Heart right ventricle (tissue), 16 donors: ENCODE results near the gene HMBS. TPM values are rescaled to one million over a fixed set of nuclear protein-coding genes. Genes with fewer than 3 reads are reported as not detected.

Experiments used
- ATAC-seq, 8 donors: fragments of 200-7000 bp; cut with Tn5 transposase; one replicate each; pipeline ENCODE4 v1.9.1; 2020; ENCODE audit warnings: mild to moderate bottlenecking in 8 of 8, moderate library complexity in 8 of 8, moderate number of reproducible peaks in 1 of 8
- DNase-seq, 2 donors: peaks; one replicate each; pipeline ENCODE4 v3.0.0-alpha.2; 2020
- H3K27ac ChIP-seq, 10 donors: fragments of 200-600 bp; sonication (generic) in 2 of 10; one replicate each; pipeline versions ENCODE4 v1.5.0 to v1.8.0; 2020 to 2022; ENCODE audit warnings: mild to moderate bottlenecking in 3 of 10
- H3K27me3 ChIP-seq, 7 donors: fragments of 200-600 bp; one replicate each; pipeline ENCODE4 v1.8.0; 2021 to 2022; ENCODE audit warnings: mild to moderate bottlenecking in 2 of 7
- H3K36me3 ChIP-seq, 9 donors: fragments of 200-600 bp; sonication (generic) in 1 of 9; one replicate each; pipeline versions ENCODE4 v1.5.0 to v1.8.0; 2020 to 2022; ENCODE audit warnings: mild to moderate bottlenecking in 2 of 9
- H3K4me1 ChIP-seq, 9 donors: fragments of 200-600 bp; sonication (generic) in 1 of 9; one replicate each; pipeline versions ENCODE4 v1.5.0 to v1.8.0; 2020 to 2022; ENCODE audit warnings: mild to moderate bottlenecking in 4 of 9
- H3K4me3 ChIP-seq, 10 donors: fragments of 200-600 bp; sonication (generic) in 2 of 10; one replicate each; pipeline versions ENCODE4 v1.5.0 to v1.8.0; 2020 to 2022; ENCODE audit warnings: mild to moderate bottlenecking in 7 of 10, moderate library complexity in 2 of 10
- H3K9me3 ChIP-seq, 11 donors: fragments of 200-600 bp in 10 of 11; sonication (generic) in 2 of 11; one replicate each; pipeline versions ENCODE4 v1.5.0 to v1.8.0; 2013 to 2022; ENCODE audit warnings: mild to moderate bottlenecking in 2 of 11, control low read depth in 1 of 11, moderate library complexity in 1 of 11
- WGBS, 2 donors: extraction: QIAGEN DNeasy Blood & Tissue Kit; methylation state at CpG; one replicate each; pipeline ENCODE4 v1.1.7; 2013; ENCODE audit warnings: inconsistent platforms in 1 of 2; 5-methylcytosine and 5-hydroxymethylcytosine counted together
- intact Hi-C, 10 donors: fragments of 100-400 bp; cut with DNase I; formaldehyde crosslinking; loops; one replicate each; pipeline versions ENCODE4 v1.11.1 to v1.14.2; 2022
- polyA plus RNA-seq, 2 donors: library from polyadenylated mRNA; stranded (reverse); fragments of 200-250 nt; gene quantifications; one replicate each; pipeline ENCODE4 v1.2.3, GENCODE V29; 2013
- total RNA-seq, 10 donors: library from RNA; stranded (reverse); fragmentation: NEBNext Ultra II Directional in 3 of 10; extraction: Animal tissue kit (Norgen Biotek cat#: 25700) in 3 of 10; gene quantifications; one replicate each; pipeline versions ENCODE4 v1.2.1 to v1.2.4, GENCODE V29; 2021 to 2023
- TF ChIP-seq, protein P1 (sequence below), 9 donors: fragments of 200-600 bp; sonication (generic) in 2 of 9; IDR thresholded peaks; one replicate each; pipeline versions ENCODE4 v1.5.0 to v1.8.0; 2021 to 2022; ENCODE audit warnings: antibody characterized with exemption in 9 of 9, mild to moderate bottlenecking in 5 of 9, moderate library complexity in 1 of 9
- donor health status: Arrhythmogenic right ventricular cardiomyopathy.
- donor health status: ischemic (EF 13 %, LVEDD 7.1; RV severe dilation, severe dysfunction).
- donor health status: healthy with polysubstance abuse.
- donor health status: DM: no; HTN: yes; CAD: no.
- donor health status: DM: no; HTN: no; CAD: no.
- donor health status: ischemic (EF 25% LVEDD 6.9; RV normal size, moderate dysfunction).
- donor health status: ischemic (EF 25% LVEDD 5.7; RV mildly dilated, moderate dysfunction).
- donor health status: healthy.
- donor health status: DM: yes; HTN: yes; CAD: no.
- donor health status: Ischemic cardiomyopathy.
- donor health status: ischemic (EF 35%, LVEDD 5.7; RV mildly dilated, moderate dysfunction).
- donor health status: nonischemic (EF 11% LVEDD 7.7; RV severe dilation, severe dysfunction).
- donor health status: DM: yes; HTN: yes; CAD: no.
- donor health status: PGD.
- donor health status: ischemic (EF 29% LVEDD 5.4; RV normal size, mild dysfunction).
- donor health status: nonischemic (EF 23%, LVEDD 6.1; RV moderate dilation, normal function).

The HMBS gene
- total and polyA plus RNA-seq, 12 donors, result 14.3 to 39.7 (median 18.9) TPM

- H3K9me3 ChIP-seq, result no peaks in the 10 kb centered on the region
- no peaks in the 10 kb centered on the region for H3K27me3 ChIP-seq
- H3K4me3 ChIP-seq, result no peak overlapping the region
- no peak for DNase-seq
- TF ChIP-seq, protein P1, sequence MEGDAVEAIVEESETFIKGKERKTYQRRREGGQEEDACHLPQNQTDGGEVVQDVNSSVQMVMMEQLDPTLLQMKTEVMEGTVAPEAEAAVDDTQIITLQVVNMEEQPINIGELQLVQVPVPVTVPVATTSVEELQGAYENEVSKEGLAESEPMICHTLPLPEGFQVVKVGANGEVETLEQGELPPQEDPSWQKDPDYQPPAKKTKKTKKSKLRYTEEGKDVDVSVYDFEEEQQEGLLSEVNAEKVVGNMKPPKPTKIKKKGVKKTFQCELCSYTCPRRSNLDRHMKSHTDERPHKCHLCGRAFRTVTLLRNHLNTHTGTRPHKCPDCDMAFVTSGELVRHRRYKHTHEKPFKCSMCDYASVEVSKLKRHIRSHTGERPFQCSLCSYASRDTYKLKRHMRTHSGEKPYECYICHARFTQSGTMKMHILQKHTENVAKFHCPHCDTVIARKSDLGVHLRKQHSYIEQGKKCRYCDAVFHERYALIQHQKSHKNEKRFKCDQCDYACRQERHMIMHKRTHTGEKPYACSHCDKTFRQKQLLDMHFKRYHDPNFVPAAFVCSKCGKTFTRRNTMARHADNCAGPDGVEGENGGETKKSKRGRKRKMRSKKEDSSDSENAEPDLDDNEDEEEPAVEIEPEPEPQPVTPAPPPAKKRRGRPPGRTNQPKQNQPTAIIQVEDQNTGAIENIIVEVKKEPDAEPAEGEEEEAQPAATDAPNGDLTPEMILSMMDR (IDR thresholded peaks at IDR 0.05), result no peak
- WGBS, 2 donors, result 95% methylated on average over 3 of the region's 3 CpGs
- peaks cover 1 to 32% (median 10%) of the 10 kb centered on the region in 9 donors for H3K4me1 ChIP-seq
- intact Hi-C loops, result no loop called here
- ATAC-seq, result no peak
- peaks cover 0 to 60% (median 20%) of the 10 kb centered on the region in 9 donors for H3K36me3 ChIP-seq
- H3K27ac ChIP-seq, result peak overlapping the region in 1 of 10 donors; percentile 88
Observed at GRCh38 chr11:119117004-119117706, 32.5 kb downstream of the HMBS start.

- intact Hi-C loops, result no loop called here
- TF ChIP-seq, protein P1 (IDR thresholded peaks at IDR 0.05), result no peak
- ATAC-seq (no peak), DNase-seq (no peak)
- H3K27me3 ChIP-seq, result no peaks in the 10 kb centered on the region
- H3K27ac ChIP-seq, result no peak overlapping the region
- peaks cover 6 to 40% (median 17%) of the 10 kb centered on the region in 9 donors for H3K4me1 ChIP-seq
- 97 to 99% methylated on average over 5 of the region's 5 CpGs for WGBS, 2 donors
- H3K36me3 ChIP-seq, result peaks cover 0 to 50% (median 15%) of the 10 kb centered on the region in 9 donors
- H3K4me3 ChIP-seq, result no peak overlapping the region
- no peaks in the 10 kb centered on the region for H3K9me3 ChIP-seq
Observed at GRCh38 chr11:119118227-119118626, 33.5 kb downstream of the HMBS start.

GRCh38 chr11:119118946-119119345 is 34.3 kb downstream of the HMBS start:
- TF ChIP-seq, protein P1 (IDR thresholded peaks at IDR 0.05), result no peak
- intact Hi-C loops, result no loop called here
- H3K27ac ChIP-seq, result no peak overlapping the region
- WGBS, 2 donors, result 93 to 100% methylated on average over 1 of the region's 1 CpG
- DNase-seq, result no peak
- H3K4me3 ChIP-seq, result no peak overlapping the region
- H3K27me3 ChIP-seq, result no peaks in the 10 kb centered on the region
- ATAC-seq, result no peak
- H3K9me3 ChIP-seq, result no peaks in the 10 kb centered on the region
- peaks cover 6 to 40% (median 17%) of the 10 kb centered on the region in 9 donors for H3K4me1 ChIP-seq
- H3K36me3 ChIP-seq, result peaks cover 0 to 50% (median 10%) of the 10 kb centered on the region in 9 donors

DNA sequence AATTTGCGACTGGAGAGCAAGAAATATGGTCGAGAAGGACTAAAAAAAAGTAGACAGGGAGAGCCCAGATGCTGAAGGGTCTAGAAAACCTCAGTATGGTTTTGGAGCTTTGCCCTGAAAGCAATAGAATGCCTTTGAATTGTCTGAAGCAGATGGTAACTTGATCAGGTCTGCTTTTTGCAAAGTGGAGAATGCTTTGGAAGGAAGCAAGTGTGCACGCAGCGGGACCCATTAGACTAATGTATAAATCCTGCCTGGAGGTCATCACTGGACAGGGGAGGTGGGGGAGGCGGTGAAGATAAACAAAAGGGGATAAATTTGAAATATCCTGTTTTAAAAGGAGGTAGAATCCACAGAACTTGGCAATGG is 35.9 kb downstream of the HMBS start:
- Histone ChIP-seq H3K4me1 (peaks cover 6 to 26% (median 17%) of the 10 kb centered on the region in 9 donors), H3K36me3 (peaks cover 0 to 50% (median 7%) of the 10 kb centered on the region in 9 donors), H3K27me3 (no peaks in the 10 kb centered on the region), H3K4me3 (peak overlapping the region in 9 of 10 donors; percentile 62 to 90 (median 82)), H3K27ac (peak overlapping the region in 9 of 10 donors; percentile 53 to 87 (median 75)), H3K9me3 (no peaks in the 10 kb centered on the region)
- TF ChIP-seq, protein P1 (IDR thresholded peaks at IDR 0.05), result no peak
- ATAC-seq (no peak), DNase-seq (no peak)
- WGBS, 2 donors, result 29 to 34% methylated on average over 5 of the region's 5 CpGs
- intact Hi-C loops, result loop anchor here in 2 of 10 donors (1.0 kb wide), 1 partner anchor 25 kb away; a partner anchor contains a TSS
